Ascending aorta (tissue), 2 donors: Measurements from ENCODE around the gene RAD51D. TPM values are rescaled to one million over a fixed set of nuclear protein-coding genes. Genes with fewer than 3 reads are reported as not detected.

ENCODE experiments used
- DNase-seq, 2 donors: peaks; one replicate each; pipeline ENCODE4 v3.0.0-alpha.2; 2019; ENCODE audit warnings: low spot score in 2 of 2
- H3K27ac ChIP-seq, 2 donors: fragments of 200-600 bp; sonication (generic); one replicate each; pipeline ENCODE4 v1.5.1; 2016 to 2017; ENCODE audit warnings: mild to moderate bottlenecking in 1 of 2
- H3K27me3 ChIP-seq: fragments of 200-600 bp; sonication (generic); one replicate; pipeline ENCODE4 v1.5.1; 2017
- H3K36me3 ChIP-seq, 2 donors: fragments of 200-600 bp; sonication (generic); one replicate each; pipeline ENCODE4 v1.5.1; 2016
- H3K4me1 ChIP-seq, 2 donors: fragments of 200-600 bp; sonication (generic); one replicate each; pipeline ENCODE4 v1.5.1; 2016 to 2017; ENCODE audit warnings: mild to moderate bottlenecking in 1 of 2
- H3K4me3 ChIP-seq, 2 donors: fragments of 200-600 bp; sonication (generic); one replicate each; pipeline ENCODE4 v1.5.1; 2016 to 2017; ENCODE audit warnings: mild to moderate bottlenecking in 1 of 2
- H3K9me3 ChIP-seq, 2 donors: fragments of 200-600 bp; sonication (generic); one replicate each; pipeline ENCODE4 v1.5.1; 2016
- CTCF ChIP-seq, 3 experiments: fragments of 200-600 bp in 2 of 3; fragments of 450-650 bp in 1 of 3; sonication (generic) in 2 of 3; IDR thresholded peaks; one replicate each; pipeline ENCODE4 v1.5.1; 2016 to 2019; ENCODE audit warnings: antibody characterized with exemption in 3 of 3, mild to moderate bottlenecking in 1 of 3, moderate library complexity in 1 of 3
- intact Hi-C: fragments of 100-400 bp; cut with DNase I; formaldehyde crosslinking; loops from one replicate; pipeline ENCODE4 v1.15.1; 2023
- total RNA-seq: library from RNA; depleted of rRNA; stranded (reverse); fragments of >200 nt; gene quantifications from one replicate; pipeline ENCODE4 v1.1.0, GENCODE V29; 2016

Gene RAD51D
- total RNA-seq, 1 donor from 2014 or later, result 3.7 TPM

GRCh38 chr17:35079547-35080423 lies 39.9 kb downstream of the RAD51D start:
- H3K9me3 ChIP-seq, result no peaks in the 10 kb centered on the region
- no peaks in the 10 kb centered on the region for H3K27me3 ChIP-seq
- no peak for DNase-seq
- intact Hi-C loops, result no loop called here
- no peaks in the 10 kb centered on the region for H3K4me1 ChIP-seq
- no peak overlapping the region for H3K27ac ChIP-seq
- TF ChIP-seq CTCF (IDR thresholded peaks at IDR 0.05), result no peak
- H3K4me3 ChIP-seq, result no peak overlapping the region
- H3K36me3 ChIP-seq, result no peaks in the 10 kb centered on the region

GRCh38 chr17:35076874-35077273 lies 42.8 kb downstream of the RAD51D start:
- no peak for DNase-seq
- intact Hi-C loops, result no loop called here
- Histone ChIP-seq H3K4me3 (no peak overlapping the region), H3K36me3 (no peaks in the 10 kb centered on the region), H3K9me3 (no peaks in the 10 kb centered on the region), H3K27me3 (no peaks in the 10 kb centered on the region), H3K27ac (no peak overlapping the region), H3K4me1 (no peaks in the 10 kb centered on the region)
- no peak for TF ChIP-seq CTCF (IDR thresholded peaks at IDR 0.05)

- no peak overlapping the region for H3K27ac ChIP-seq
- intact Hi-C loops, result no loop called here
- no peak for DNase-seq
- H3K4me1 ChIP-seq, result no peaks in the 10 kb centered on the region
- no peaks in the 10 kb centered on the region for H3K36me3 ChIP-seq
- no peak overlapping the region for H3K4me3 ChIP-seq
- no peak for TF ChIP-seq CTCF (IDR thresholded peaks at IDR 0.05)
- no peaks in the 10 kb centered on the region for H3K27me3 ChIP-seq
- H3K9me3 ChIP-seq, result no peaks in the 10 kb centered on the region
These were observed 44.7 kb downstream of the RAD51D start for GRCh38 chr17:35074711-35075707.

- Histone ChIP-seq H3K36me3 (no peaks in the 10 kb centered on the region), H3K4me3 (no peak overlapping the region), H3K4me1 (no peaks in the 10 kb centered on the region), H3K27ac (no peak overlapping the region), H3K27me3 (no peaks in the 10 kb centered on the region), H3K9me3 (no peaks in the 10 kb centered on the region)
- no peak for DNase-seq
- TF ChIP-seq CTCF (IDR thresholded peaks at IDR 0.05), result no peak
- intact Hi-C loops, result no loop called here
These were observed 45.6 kb downstream of the RAD51D start for GRCh38 chr17:35073991-35074627.

- Histone ChIP-seq H3K4me3 (no peak overlapping the region), H3K36me3 (no peaks in the 10 kb centered on the region), H3K27ac (no peak overlapping the region), H3K27me3 (no peaks in the 10 kb centered on the region), H3K9me3 (no peaks in the 10 kb centered on the region), H3K4me1 (no peaks in the 10 kb centered on the region)
- no peak for DNase-seq
- intact Hi-C loops, result no loop called here
- TF ChIP-seq CTCF (IDR thresholded peaks at IDR 0.05), result no peak
These were observed 46.4 kb downstream of the RAD51D start for GRCh38 chr17:35073183-35073790.
